NCI-H345 treated with DMSO at 0.1 percent for 48 hours (cell line): ENCODE data around the gene VTI1A.

Experiments
- DNase-seq: peaks from one replicate; lab custom pipeline; 2025; ENCODE audit not compliant: unreplicated experiment; lab: John Stamatoyannopoulos, UW

VTI1A gene

GRCh38 chr10:112671743-112672142 is 224.7 kb downstream of the VTI1A start:
- no peak for DNase-seq

GRCh38 chr10:112672706-112673105 is 225.7 kb downstream of the VTI1A start:
- DNase-seq, result no peak

GRCh38 chr10:112675560-112676083 is 228.6 kb downstream of the VTI1A start:
- no peak for DNase-seq

- DNase-seq, result no peak
These were observed 230.7 kb downstream of the VTI1A start for GRCh38 chr10:112677689-112678088.

- no peak for DNase-seq
These were observed 231.6 kb downstream of the VTI1A start for GRCh38 chr10:112678581-112678980.

- no peak for DNase-seq
These were observed 232.0 kb downstream of the VTI1A start for GRCh38 chr10:112678987-112679386.

- DNase-seq, result no peak
These were observed 232.4 kb downstream of the VTI1A start for GRCh38 chr10:112679392-112679791.

- no peak for DNase-seq
These were observed 233.6 kb downstream of the VTI1A start for GRCh38 chr10:112680586-112680985.

- DNase-seq, result no peak
These were observed 240.6 kb downstream of the VTI1A start for GRCh38 chr10:112687647-112688046.

- no peak for DNase-seq
These were observed 242.5 kb downstream of the VTI1A start for GRCh38 chr10:112689327-112690072.

- DNase-seq, result no peak
These were observed 248.5 kb downstream of the VTI1A start for GRCh38 chr10:112695539-112695938.

GRCh38 chr10:112696592-112696991 is 249.6 kb downstream of the VTI1A start:
- DNase-seq, result no peak

- no peak for DNase-seq
These were observed 251.3 kb downstream of the VTI1A start for GRCh38 chr10:112698133-112698817.

GRCh38 chr10:112698818-112699164 is 251.8 kb downstream of the VTI1A start:
- no peak for DNase-seq

GRCh38 chr10:112700215-112700671 is 253.2 kb downstream of the VTI1A start:
- no peak for DNase-seq

- no peak for DNase-seq
These were observed 254.3 kb downstream of the VTI1A start for GRCh38 chr10:112701211-112701877.

- DNase-seq, result no peak
These were observed 254.9 kb downstream of the VTI1A start for GRCh38 chr10:112701878-112702255.

- no peak for DNase-seq
These were observed 259.6 kb downstream of the VTI1A start for GRCh38 chr10:112706577-112706976.

GRCh38 chr10:112708461-112708860 is 261.4 kb downstream of the VTI1A start:
- no peak for DNase-seq

- no peak for DNase-seq
These were observed 263.5 kb downstream of the VTI1A start for GRCh38 chr10:112710528-112710927.

GRCh38 chr10:112711366-112711765 is 264.4 kb downstream of the VTI1A start:
- no peak for DNase-seq

- no peak for DNase-seq
These were observed 265.5 kb downstream of the VTI1A start for GRCh38 chr10:112712536-112712935.
